ENCODE measurements around the gene PTPRD. TPM values are rescaled to one million over a fixed set of nuclear protein-coding genes. Genes with fewer than 3 reads are reported as not detected.
"Not testable (repeated sequence)": the region's sequence is repeated elsewhere in the genome, so short reads cannot be mapped to it uniquely, and the experiment has no call there.

PTPRD gene
- polyA plus RNA-seq, 1 experiment = 0.39 TPM

GRCh38 chr9:9326749-9327148, 1286.1 kb downstream of the PTPRD start:
- DNase-seq (ENCODE audit: low read depth) = no peak
- H3K27me3 ChIP-seq (ENCODE audit: control insufficient read depth, insufficient read depth, low read length) = no peaks in the 10 kb centered on the region
- ChIA-PET POLR2A (no interaction called here), CTCF (no interaction called here)
- H3K36me3 ChIP-seq (ENCODE audit: control insufficient read depth, insufficient read depth, low read length) = no peaks in the 10 kb centered on the region
- H3K4me3 ChIP-seq (ENCODE audit: low read depth, low read length) = no peak overlapping the region
- TF ChIP-seq, protein P1, sequence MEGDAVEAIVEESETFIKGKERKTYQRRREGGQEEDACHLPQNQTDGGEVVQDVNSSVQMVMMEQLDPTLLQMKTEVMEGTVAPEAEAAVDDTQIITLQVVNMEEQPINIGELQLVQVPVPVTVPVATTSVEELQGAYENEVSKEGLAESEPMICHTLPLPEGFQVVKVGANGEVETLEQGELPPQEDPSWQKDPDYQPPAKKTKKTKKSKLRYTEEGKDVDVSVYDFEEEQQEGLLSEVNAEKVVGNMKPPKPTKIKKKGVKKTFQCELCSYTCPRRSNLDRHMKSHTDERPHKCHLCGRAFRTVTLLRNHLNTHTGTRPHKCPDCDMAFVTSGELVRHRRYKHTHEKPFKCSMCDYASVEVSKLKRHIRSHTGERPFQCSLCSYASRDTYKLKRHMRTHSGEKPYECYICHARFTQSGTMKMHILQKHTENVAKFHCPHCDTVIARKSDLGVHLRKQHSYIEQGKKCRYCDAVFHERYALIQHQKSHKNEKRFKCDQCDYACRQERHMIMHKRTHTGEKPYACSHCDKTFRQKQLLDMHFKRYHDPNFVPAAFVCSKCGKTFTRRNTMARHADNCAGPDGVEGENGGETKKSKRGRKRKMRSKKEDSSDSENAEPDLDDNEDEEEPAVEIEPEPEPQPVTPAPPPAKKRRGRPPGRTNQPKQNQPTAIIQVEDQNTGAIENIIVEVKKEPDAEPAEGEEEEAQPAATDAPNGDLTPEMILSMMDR (IDR thresholded peaks at IDR 0.05; ENCODE audit: insufficient read depth, low read depth, low read length) = no peak

- H3K4me3 ChIP-seq (ENCODE audit: low read depth, low read length) = no peak overlapping the region
- no peak for DNase-seq (ENCODE audit: low read depth)
- H3K36me3 ChIP-seq (ENCODE audit: control insufficient read depth, insufficient read depth, low read length) = no peaks in the 10 kb centered on the region
- ChIA-PET CTCF (no interaction called here), POLR2A (no interaction called here)
- TF ChIP-seq, protein P1 (IDR thresholded peaks at IDR 0.05; ENCODE audit: insufficient read depth, low read depth, low read length) = no peak
- no peaks in the 10 kb centered on the region for H3K27me3 ChIP-seq (ENCODE audit: control insufficient read depth, insufficient read depth, low read length)
These were observed 1293.8 kb downstream of the PTPRD start for GRCh38 chr9:9319007-9319406.

GRCh38 chr9:9310743-9311142, 1302.1 kb downstream of the PTPRD start:
- POLR2A ChIA-PET; DNase-seq (ENCODE audit: low read depth); H3K36me3 ChIP-seq (ENCODE audit: control insufficient read depth, insufficient read depth, low read length); H3K27me3 ChIP-seq (ENCODE audit: control insufficient read depth, insufficient read depth, low read length); H3K4me3 ChIP-seq (ENCODE audit: low read depth, low read length): not testable (repeated sequence)
- CTCF ChIA-PET = interaction anchor here (0.6 kb wide), 1 partner anchor 445 kb away, joined by 4 read pairs; no protein-coding TSS in a partner anchor

GRCh38 chr9:9305600-9305999, 1307.2 kb downstream of the PTPRD start:
- CTCF ChIA-PET = no interaction called here

GRCh38 chr9:9299134-9299533, 1313.7 kb downstream of the PTPRD start:
- no peak for DNase-seq (ENCODE audit: low read depth)
- Histone ChIP-seq H3K27me3 (ENCODE audit: control insufficient read depth, insufficient read depth, low read length) (no peaks in the 10 kb centered on the region), H3K4me3 (ENCODE audit: low read depth, low read length) (no peak overlapping the region), H3K36me3 (ENCODE audit: control insufficient read depth, insufficient read depth, low read length) (no peaks in the 10 kb centered on the region)
- ChIA-PET CTCF (no interaction called here), POLR2A (no interaction called here)
- TF ChIP-seq, protein P1 (IDR thresholded peaks at IDR 0.05; ENCODE audit: insufficient read depth, low read depth, low read length) = no peak

More at GRCh38 chr9:9305600-9305999, 1307.2 kb downstream of the PTPRD start:
- TF ChIP-seq, protein P1 (IDR thresholded peaks at IDR 0.05; ENCODE audit: insufficient read depth, low read depth, low read length) = no peak
- DNase-seq (ENCODE audit: low read depth) = no peak
- Histone ChIP-seq H3K27me3 (ENCODE audit: control insufficient read depth, insufficient read depth, low read length) (no peaks in the 10 kb centered on the region), H3K36me3 (ENCODE audit: control insufficient read depth, insufficient read depth, low read length) (no peaks in the 10 kb centered on the region), H3K4me3 (ENCODE audit: low read depth, low read length) (no peak overlapping the region)
- POLR2A ChIA-PET = no interaction called here

GRCh38 chr9:9286001-9286400, 1326.8 kb downstream of the PTPRD start:
- CTCF ChIA-PET = no interaction called here

More at GRCh38 chr9:9286001-9286400, 1326.8 kb downstream of the PTPRD start:
- no peak for DNase-seq (ENCODE audit: low read depth)
- POLR2A ChIA-PET = no interaction called here
- H3K4me3 ChIP-seq (ENCODE audit: low read depth, low read length) = no peak overlapping the region
- no peaks in the 10 kb centered on the region for H3K27me3 ChIP-seq (ENCODE audit: control insufficient read depth, insufficient read depth, low read length)
- no peaks in the 10 kb centered on the region for H3K36me3 ChIP-seq (ENCODE audit: control insufficient read depth, insufficient read depth, low read length)
- TF ChIP-seq, protein P1 (IDR thresholded peaks at IDR 0.05; ENCODE audit: insufficient read depth, low read depth, low read length) = no peak
